ENCODE measurements around the gene ADH5. TPM values are rescaled to one million over a fixed set of nuclear protein-coding genes. Genes with fewer than 3 reads are reported as not detected.
A peak's percentile ranks its signal among the peaks of the same experiment; 100 is the strongest.

Gene ADH5
- total and polyA plus RNA-seq, 9 of the 15 experiments (the other 6 are each of a cell fraction or from before 2014, with no cell fraction given), result 115 to 310 (median 200) TPM

DNA sequence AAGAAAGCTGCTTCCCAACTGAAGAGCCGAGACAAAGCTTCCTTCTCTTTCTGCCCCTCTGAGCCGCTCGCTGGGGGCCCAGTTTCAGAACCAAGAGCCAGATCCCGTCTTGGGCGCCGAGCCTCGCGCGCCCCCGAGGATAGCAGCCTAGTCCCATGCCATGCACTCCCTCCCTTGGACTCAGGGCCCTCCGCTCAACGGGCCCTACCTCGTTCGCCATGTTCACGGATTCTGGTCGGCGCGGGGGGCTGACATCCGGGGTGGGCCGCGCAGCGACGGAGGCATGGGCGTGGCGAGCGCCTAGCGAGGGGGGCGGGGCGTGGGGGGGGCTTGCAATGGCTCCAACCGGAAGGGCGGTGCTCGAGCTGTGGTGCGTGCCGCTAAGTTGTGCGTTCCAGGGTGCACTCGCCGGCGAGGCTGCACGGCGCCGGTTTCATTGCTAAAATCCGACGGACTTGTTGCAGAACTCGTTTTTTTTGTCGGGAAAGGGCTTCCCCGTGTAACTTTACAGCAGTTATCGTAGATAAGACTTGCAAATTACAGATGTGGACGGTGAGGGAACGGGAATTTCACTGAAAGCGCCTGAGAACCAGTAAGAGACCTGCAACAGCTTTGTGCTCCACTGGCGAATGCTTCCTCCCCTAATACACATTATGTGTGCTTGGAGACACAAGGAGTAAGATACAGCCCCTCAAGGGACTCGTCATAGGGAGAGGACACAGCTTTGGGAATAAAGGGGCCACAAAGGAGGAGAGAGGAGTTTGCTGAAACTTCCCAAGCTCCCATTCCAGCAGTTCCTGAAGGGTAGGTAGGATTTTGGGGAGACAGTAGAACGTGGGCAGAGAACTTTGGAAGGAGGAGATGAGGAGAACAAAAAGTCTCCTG is at the start of gene ADH5 (continued):
- TF ChIP-seq, protein P1, sequence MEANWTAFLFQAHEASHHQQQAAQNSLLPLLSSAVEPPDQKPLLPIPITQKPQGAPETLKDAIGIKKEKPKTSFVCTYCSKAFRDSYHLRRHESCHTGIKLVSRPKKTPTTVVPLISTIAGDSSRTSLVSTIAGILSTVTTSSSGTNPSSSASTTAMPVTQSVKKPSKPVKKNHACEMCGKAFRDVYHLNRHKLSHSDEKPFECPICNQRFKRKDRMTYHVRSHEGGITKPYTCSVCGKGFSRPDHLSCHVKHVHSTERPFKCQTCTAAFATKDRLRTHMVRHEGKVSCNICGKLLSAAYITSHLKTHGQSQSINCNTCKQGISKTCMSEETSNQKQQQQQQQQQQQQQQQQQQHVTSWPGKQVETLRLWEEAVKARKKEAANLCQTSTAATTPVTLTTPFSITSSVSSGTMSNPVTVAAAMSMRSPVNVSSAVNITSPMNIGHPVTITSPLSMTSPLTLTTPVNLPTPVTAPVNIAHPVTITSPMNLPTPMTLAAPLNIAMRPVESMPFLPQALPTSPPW (CRISPR knock-in tag; IDR thresholded peaks at IDR 0.05), result peak; percentile 89
- TF ChIP-seq ZBTB7A (IDR thresholded peaks at IDR 0.05; ENCODE audit: borderline replicate concordance, control insufficient read depth, low read depth, low read length), result peak; percentile 79
- TF ChIP-seq ZBTB49 (CRISPR knock-in tag; IDR thresholded peaks at IDR 0.05; ENCODE audit: borderline replicate concordance), result no peak
- no peak for TF ChIP-seq TCF3 (CRISPR knock-in tag; IDR thresholded peaks at IDR 0.05)
- TF ChIP-seq MTA3 (IDR thresholded peaks at IDR 0.05; ENCODE audit: borderline replicate concordance), result 0 out of 2 replicates have a peak, but pooled peaks have one; percentile 27
- TF ChIP-seq ARID3B (CRISPR knock-in tag; IDR thresholded peaks at IDR 0.05; ENCODE audit: borderline replicate concordance), result no peak
- no peak for TF ChIP-seq TFE3 (CRISPR knock-in tag; IDR thresholded peaks at IDR 0.05)
- TF ChIP-seq, protein P2, sequence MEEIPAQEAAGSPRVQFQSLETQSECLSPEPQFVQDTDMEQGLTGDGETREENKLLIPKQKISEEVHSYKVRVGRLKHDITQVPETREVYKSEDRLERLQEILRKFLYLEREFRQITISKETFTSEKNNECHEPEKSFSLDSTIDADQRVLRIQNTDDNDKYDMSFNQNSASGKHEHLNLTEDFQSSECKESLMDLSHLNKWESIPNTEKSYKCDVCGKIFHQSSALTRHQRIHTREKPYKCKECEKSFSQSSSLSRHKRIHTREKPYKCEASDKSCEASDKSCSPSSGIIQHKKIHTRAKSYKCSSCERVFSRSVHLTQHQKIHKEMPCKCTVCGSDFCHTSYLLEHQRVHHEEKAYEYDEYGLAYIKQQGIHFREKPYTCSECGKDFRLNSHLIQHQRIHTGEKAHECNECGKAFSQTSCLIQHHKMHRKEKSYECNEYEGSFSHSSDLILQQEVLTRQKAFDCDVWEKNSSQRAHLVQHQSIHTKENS (CRISPR knock-in tag; IDR thresholded peaks at IDR 0.05), result no peak
- no peak for TF ChIP-seq TOE1 (IDR thresholded peaks at IDR 0.05; ENCODE audit: borderline replicate concordance)
- no peak for TF ChIP-seq TOE1 (CRISPR knock-in tag; IDR thresholded peaks at IDR 0.05; ENCODE audit: borderline replicate concordance, low read depth)
- no peak for TF ChIP-seq ZNF561 (CRISPR knock-in tag; conservative IDR thresholded peaks at IDR 0.05)
- TF ChIP-seq RBBP5 (IDR thresholded peaks at IDR 0.05; ENCODE audit: borderline replicate concordance, insufficient read depth, low read length, poor library complexity, severe bottlenecking), result peak; percentile 60
- TF ChIP-seq ZNF217 (CRISPR knock-in tag; IDR thresholded peaks at IDR 0.05), result no peak
